GM23248 (cell line): ENCODE data around the gene CBL. TPM values are rescaled to one million over a fixed set of nuclear protein-coding genes. Genes with fewer than 3 reads are reported as not detected.

Experiments
- DNase-seq: peaks from one replicate; pipeline ENCODE4 v3.0.0-alpha.2; 2015
- H2AFZ ChIP-seq: fragments of 200-600 bp; sonication (generic); 2 replicates; pipeline ENCODE4 v1.6.1; 2016; ENCODE audit warnings: antibody characterized with exemption
- H3F3A ChIP-seq: fragments of 200-600 bp; sonication (generic); 2 replicates; pipeline ENCODE4 v1.6.1; 2016; ENCODE audit warnings: mild to moderate bottlenecking, antibody characterized with exemption, mixed run types; ENCODE audit not compliant: insufficient read depth
- H3K27ac ChIP-seq: fragments of 200-600 bp; sonication (generic); 2 replicates; pipeline ENCODE4 v1.5.1; 2016; ENCODE audit warnings: mild to moderate bottlenecking
- H3K27me3 ChIP-seq: fragments of 200-600 bp; sonication (generic); replicated peaks from 2 replicates; pipeline ENCODE4 v1.6.1; 2016; ENCODE audit warnings: mild to moderate bottlenecking; ENCODE audit not compliant: insufficient read depth
- H3K36me3 ChIP-seq: fragments of 200-600 bp; sonication (generic); 2 replicates; pipeline ENCODE4 v1.6.1; 2016; ENCODE audit warnings: low read depth, mild to moderate bottlenecking
- H3K4me1 ChIP-seq: fragments of 200-600 bp; sonication (generic); 2 replicates; pipeline ENCODE4 v1.6.1; 2016; ENCODE audit warnings: mild to moderate bottlenecking; ENCODE audit not compliant: insufficient read depth
- H3K4me2 ChIP-seq: fragments of 200-600 bp; sonication (generic); one replicate; pipeline ENCODE4 v1.6.1; 2016; ENCODE audit warnings: mild to moderate bottlenecking; ENCODE audit not compliant: unreplicated experiment
- H3K4me3 ChIP-seq: fragments of 200-600 bp; sonication (generic); 2 replicates; pipeline ENCODE4 v1.5.1; 2016; ENCODE audit warnings: mild to moderate bottlenecking
- H3K79me2 ChIP-seq: fragments of 200-600 bp; sonication (generic); 2 replicates; pipeline ENCODE4 v1.6.1; 2016; ENCODE audit warnings: mild to moderate bottlenecking; ENCODE audit not compliant: insufficient read depth
- H3K9ac ChIP-seq: fragments of 200-600 bp; sonication (generic); 2 replicates; pipeline ENCODE4 v1.6.1; 2016; ENCODE audit warnings: mild to moderate bottlenecking
- H3K9me2 ChIP-seq: fragments of 200-600 bp; sonication (generic); 2 replicates; pipeline ENCODE4 v1.6.1; 2016; ENCODE audit warnings: mixed run types, mild to moderate bottlenecking, moderate library complexity; ENCODE audit not compliant: insufficient read depth
- H3K9me3 ChIP-seq: fragments of 200-600 bp; sonication (generic); one replicate; pipeline ENCODE4 v1.6.1; 2017; ENCODE audit warnings: low read depth
- H4K20me1 ChIP-seq: fragments of 200-600 bp; sonication (generic); 2 replicates; pipeline ENCODE4 v1.6.0; 2016; ENCODE audit not compliant: insufficient read depth
- EZH2 ChIP-seq: fragments of 200-600 bp; sonication (generic); IDR thresholded peaks from 2 replicates; pipeline ENCODE4 v1.6.1; 2018; ENCODE audit warnings: antibody characterized with exemption, mild to moderate bottlenecking; ENCODE audit not compliant: insufficient read depth, poor library complexity, severe bottlenecking
- EZH2phosphoT487 ChIP-seq: fragments of 200-600 bp; sonication (generic); IDR thresholded peaks from 2 replicates; pipeline ENCODE4 v1.6.1; 2018; ENCODE audit warnings: antibody characterized with exemption, moderate library complexity, mild to moderate bottlenecking, low read depth; ENCODE audit not compliant: insufficient read depth
- WGBS, 2 experiments: methylation state at CpG; one replicate each; pipeline ENCODE4 v1.1.6; 2015 to 2017; ENCODE audit warnings: low lambda C conversion rate in 2 of 2, low coverage in 1 of 2; ENCODE audit errors: missing lambda C conversion rate in 2 of 2; 5-methylcytosine and 5-hydroxymethylcytosine counted together
- in situ Hi-C: fragments of 300-500 bp; cut with MboI; formaldehyde crosslinking; loops from 2 replicates; pipeline ENCODE4 v1.15.0; 2020
- polyA plus RNA-seq: library from polyadenylated mRNA; unstranded; fragments of >200 nt; fragmentation: Nextera tagmentation; extraction: Ambion mirVana; gene quantifications from 2 replicates; pipeline ENCODE4 v1.2.1, GENCODE V29; 2016
- total RNA-seq: library from RNA; depleted of rRNA; stranded (reverse); fragments of >200 nt; shearing (Covaris generic); gene quantifications from 2 replicates; pipeline ENCODE4 v1.2.3, GENCODE V29; 2014

The CBL gene
- total and polyA plus RNA-seq, 2 experiments from 2014 or later, result 5.8 to 8.6 TPM

DNA sequence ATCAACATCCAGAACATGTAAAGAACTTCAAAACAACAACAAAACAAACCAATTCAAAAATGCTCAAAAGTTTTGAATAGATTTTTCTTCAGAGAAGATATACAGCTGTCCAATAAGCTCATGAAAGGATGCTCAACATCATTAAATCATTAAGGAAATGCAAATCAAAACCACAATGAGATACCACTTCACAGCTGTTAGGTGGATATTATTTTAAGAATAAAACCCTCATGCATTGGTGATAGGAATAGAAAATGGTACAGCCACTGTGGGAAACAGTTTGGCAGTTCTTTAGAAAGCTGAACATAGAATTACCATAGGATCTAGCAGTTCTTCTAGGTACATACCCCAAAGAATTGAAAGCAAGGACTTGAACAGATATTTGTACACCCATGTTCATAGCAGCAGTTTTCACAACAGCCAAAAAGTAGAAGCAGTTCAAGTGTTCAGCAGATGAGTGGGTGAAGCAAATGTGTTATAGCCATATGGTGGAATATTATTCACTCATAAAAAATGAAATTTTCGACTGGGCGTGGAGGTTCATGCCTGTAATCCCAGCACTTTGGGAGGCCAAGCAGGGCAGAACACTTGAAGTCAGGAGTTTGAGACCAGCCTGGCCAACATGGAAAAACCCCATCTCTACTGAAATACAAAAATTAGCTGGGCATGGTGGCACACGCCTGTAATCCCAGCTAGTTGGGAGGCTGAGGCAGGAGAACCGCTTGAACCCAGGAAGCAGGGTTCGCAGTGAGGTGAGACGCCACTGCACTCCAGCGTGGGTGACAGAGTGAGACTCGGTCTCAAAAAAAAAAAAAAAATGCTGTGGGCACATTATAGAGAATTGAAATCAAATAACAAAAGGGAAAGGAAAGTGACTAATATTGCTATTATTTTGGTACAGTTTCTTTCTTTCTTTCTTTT is 42.9 kb downstream of the CBL start:
- H3K9ac ChIP-seq, result no peak overlapping the region
- no peaks in the 10 kb centered on the region for H3F3A ChIP-seq
- H3K27me3 ChIP-seq, result no peaks in the 10 kb centered on the region
- no peaks in the 10 kb centered on the region for H4K20me1 ChIP-seq
- TF ChIP-seq EZH2phosphoT487 (no peak), EZH2 (no peak)
- H3K4me2 ChIP-seq, result no peak overlapping the region
- H3K27ac ChIP-seq, result no peak overlapping the region
- H3K4me1 ChIP-seq, result no peaks in the 10 kb centered on the region
- no peak overlapping the region for H3K4me3 ChIP-seq
- H3K36me3 ChIP-seq, result no peaks in the 10 kb centered on the region
- no peaks in the 10 kb centered on the region for H3K9me2 ChIP-seq
- peaks cover 72% of the 10 kb centered on the region for H3K79me2 ChIP-seq
- no peak overlapping the region for H2AFZ ChIP-seq
- in situ Hi-C loops, result no loop called here
- WGBS, 2 experiments, result 93 to 94% methylated on average over 8 of the region's 8 CpGs
- no peak for DNase-seq
- no peaks in the 10 kb centered on the region for H3K9me3 ChIP-seq

DNA sequence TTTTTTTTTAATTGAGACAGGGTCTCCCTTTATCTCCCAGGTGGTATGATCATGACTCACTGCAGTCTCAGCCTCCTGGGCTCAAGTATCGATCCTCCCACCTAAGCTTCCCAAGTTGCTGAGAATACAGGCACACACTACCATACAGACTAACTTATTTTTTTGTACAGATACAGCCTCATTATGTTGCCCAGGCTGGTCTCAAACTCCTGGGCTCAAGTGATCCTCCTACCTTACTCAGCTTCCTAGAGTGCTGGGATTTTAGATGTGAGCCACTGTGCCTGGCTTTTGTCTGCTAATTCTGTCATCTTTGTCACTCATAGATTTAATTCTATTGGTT is 43.5 kb downstream of the CBL start:
- Histone ChIP-seq H3F3A (no peaks in the 10 kb centered on the region), H3K27ac (no peak overlapping the region), H3K27me3 (no peaks in the 10 kb centered on the region), H3K79me2 (peaks cover 72% of the 10 kb centered on the region), H3K9me2 (no peaks in the 10 kb centered on the region), H3K4me2 (no peak overlapping the region), H3K36me3 (no peaks in the 10 kb centered on the region), H4K20me1 (no peaks in the 10 kb centered on the region), H3K9me3 (no peaks in the 10 kb centered on the region), H3K9ac (no peak overlapping the region), H2AFZ (no peak overlapping the region), H3K4me3 (no peak overlapping the region), H3K4me1 (no peaks in the 10 kb centered on the region)
- in situ Hi-C loops, result no loop called here
- TF ChIP-seq EZH2, result no peak
- no peak for TF ChIP-seq EZH2phosphoT487
- 100% methylated on average over 1 of the region's 1 CpG for WGBS, 2 experiments
- DNase-seq, result no peak

DNA sequence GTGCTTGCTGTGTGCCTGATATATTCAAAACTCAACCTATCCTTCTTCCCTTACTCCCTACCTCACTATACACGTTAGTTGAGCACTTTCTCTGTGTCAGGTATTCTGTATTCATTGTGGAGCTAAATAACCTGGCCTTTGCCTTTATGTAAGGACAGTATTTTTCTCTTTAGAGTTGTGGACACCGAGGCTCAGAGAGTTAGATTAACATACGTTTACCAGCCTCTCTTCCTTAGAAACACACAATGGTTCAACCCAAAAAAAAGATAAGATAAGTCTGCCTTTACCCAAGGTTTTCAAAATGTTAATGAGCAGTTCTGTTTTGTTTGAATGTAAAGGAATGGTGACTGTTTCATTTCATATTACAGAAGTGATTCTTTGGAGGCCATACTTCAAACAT is 45.0 kb downstream of the CBL start:
- Histone ChIP-seq H3K4me3 (no peak overlapping the region), H3K27me3 (no peaks in the 10 kb centered on the region), H3K9me3 (no peaks in the 10 kb centered on the region), H3K9me2 (no peaks in the 10 kb centered on the region), H3K4me2 (no peak overlapping the region), H4K20me1 (no peaks in the 10 kb centered on the region), H2AFZ (no peak overlapping the region), H3F3A (no peaks in the 10 kb centered on the region), H3K4me1 (no peaks in the 10 kb centered on the region), H3K79me2 (peaks cover 72% of the 10 kb centered on the region), H3K27ac (no peak overlapping the region), H3K36me3 (no peaks in the 10 kb centered on the region), H3K9ac (no peak overlapping the region)
- TF ChIP-seq EZH2phosphoT487, result no peak
- no peak for TF ChIP-seq EZH2
- no peak for DNase-seq
- WGBS, 2 experiments, result 68 to 73% methylated on average over 3 of the region's 3 CpGs
- in situ Hi-C loops, result no loop called here

DNA sequence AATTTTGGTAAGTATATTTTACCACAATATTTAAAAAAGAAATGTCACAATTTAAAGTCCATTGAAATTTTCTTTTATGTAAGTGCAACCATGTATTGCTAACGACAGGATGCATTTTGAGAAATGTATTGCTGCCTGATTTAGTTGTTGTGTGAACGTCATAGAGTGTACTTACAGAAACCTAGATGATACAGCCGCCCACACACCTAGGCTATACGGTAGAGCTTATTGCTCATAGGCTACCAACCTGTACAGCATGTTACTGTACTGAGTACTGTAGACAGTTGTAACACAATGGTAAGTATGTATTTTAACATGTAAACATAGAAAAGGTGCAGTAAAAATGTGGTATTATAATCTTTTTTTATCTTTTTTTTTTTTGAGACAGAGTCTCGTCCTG is 48.1 kb downstream of the CBL start:
- in situ Hi-C loops, result no loop called here
- Histone ChIP-seq H2AFZ (no peak overlapping the region), H4K20me1 (no peaks in the 10 kb centered on the region), H3K9me3 (no peaks in the 10 kb centered on the region), H3F3A (0 out of 2 replicates have a peak, but pooled peaks cover 6% of the 10 kb centered on the region), H3K27ac (no peak overlapping the region), H3K9ac (no peak overlapping the region), H3K79me2 (peaks cover 75% of the 10 kb centered on the region), H3K4me2 (no peak overlapping the region), H3K36me3 (no peaks in the 10 kb centered on the region), H3K9me2 (no peaks in the 10 kb centered on the region), H3K4me1 (no peaks in the 10 kb centered on the region), H3K4me3 (no peak overlapping the region), H3K27me3 (no peaks in the 10 kb centered on the region)
- TF ChIP-seq EZH2 (no peak), EZH2phosphoT487 (no peak)
- 83 to 88% methylated on average over 5 of the region's 5 CpGs for WGBS, 2 experiments
- DNase-seq, result no peak
